Neuronal stem cell (in vitro differentiated cells): ENCODE results near the gene GABRA5.

Experiments
- DNase-seq: peaks from one replicate; pipeline ENCODE4 v3.0.0-alpha.2; 2013; ENCODE audit warnings: low spot score
- H2AFZ ChIP-seq: one replicate; pipeline ENCODE4 v1.6.1; 2013; ENCODE audit warnings: mild to moderate bottlenecking, low read length, inconsistent platforms
- H2AK5ac ChIP-seq: 2 replicates; pipeline ENCODE4 v1.6.1; 2013; ENCODE audit warnings: low read depth, mild to moderate bottlenecking, inconsistent platforms, low read length, moderate library complexity, mixed read lengths
- H2BK120ac ChIP-seq: 2 replicates; pipeline ENCODE4 v1.6.1; 2013; ENCODE audit warnings: low read depth, mild to moderate bottlenecking, inconsistent platforms, low read length, moderate library complexity, mixed read lengths
- H2BK12ac ChIP-seq: one replicate; pipeline ENCODE4 v1.6.1; 2013; ENCODE audit warnings: low read length, inconsistent platforms
- H2BK15ac ChIP-seq: 2 replicates; pipeline ENCODE4 v1.6.1; 2013; ENCODE audit warnings: mild to moderate bottlenecking, low read length, inconsistent platforms, mixed read lengths
- H2BK5ac ChIP-seq: one replicate; pipeline ENCODE4 v1.6.1; 2013; ENCODE audit warnings: inconsistent platforms, mild to moderate bottlenecking, low read length, moderate library complexity
- H3K14ac ChIP-seq: one replicate; pipeline ENCODE4 v1.6.1; 2013; ENCODE audit warnings: low read length, inconsistent platforms
- H3K18ac ChIP-seq: 2 replicates; pipeline ENCODE4 v1.6.1; 2013; ENCODE audit warnings: low read length, inconsistent platforms
- H3K23ac ChIP-seq: 2 replicates; pipeline ENCODE4 v1.6.1; 2013; ENCODE audit warnings: low read depth, mild to moderate bottlenecking, mixed read lengths, low read length, inconsistent platforms; ENCODE audit not compliant: poor library complexity
- H3K27ac ChIP-seq: replicated peaks from 3 replicates; pipeline ENCODE4 v1.5.1; 2013; ENCODE audit warnings: low read length, inconsistent platforms
- H3K27me3 ChIP-seq, 3 experiments: 2 replicates each; pipeline ENCODE4 v1.6.1; 2013; ENCODE audit warnings: low read length in 3 of 3, mild to moderate bottlenecking in 2 of 3, inconsistent platforms in 1 of 3, low read depth in 1 of 3, mixed read lengths in 1 of 3, moderate library complexity in 1 of 3; ENCODE audit not compliant: control insufficient read depth in 3 of 3, insufficient read depth in 3 of 3
- H3K36me3 ChIP-seq, 2 donors: replicated peaks in 1 of 2; 2 replicates each; pipeline ENCODE4 v1.6.1; 2013; ENCODE audit warnings: low read length in 2 of 2; ENCODE audit not compliant: control insufficient read depth in 2 of 2, insufficient read depth in 2 of 2
- H3K4ac ChIP-seq: 2 replicates; pipeline ENCODE4 v1.6.1; 2013; ENCODE audit warnings: inconsistent platforms, mild to moderate bottlenecking, low read length, moderate library complexity
- H3K4me1 ChIP-seq, 2 donors: 1 replicate in 1 of 2; 2 replicates in 1 of 2; pipeline ENCODE4 v1.6.1; 2013; ENCODE audit warnings: low read length in 2 of 2, low read depth in 1 of 2; ENCODE audit not compliant: control insufficient read depth in 2 of 2, insufficient read depth in 1 of 2
- H3K4me2 ChIP-seq: one replicate; pipeline ENCODE4 v1.6.1; 2013; ENCODE audit warnings: mild to moderate bottlenecking, low read length, inconsistent platforms; ENCODE audit not compliant: insufficient read depth, poor library complexity, severe bottlenecking
- H3K4me3 ChIP-seq, 2 donors: 2 replicates each; pipeline ENCODE4 v1.5.1; 2013; ENCODE audit warnings: low read length in 2 of 2, mild to moderate bottlenecking in 2 of 2, inconsistent platforms in 1 of 2, moderate library complexity in 1 of 2
- H3K79me1 ChIP-seq: one replicate; pipeline ENCODE4 v1.6.1; 2013; ENCODE audit warnings: low read depth, mild to moderate bottlenecking, inconsistent platforms, low read length, moderate library complexity
- H3K9ac ChIP-seq: one replicate; pipeline ENCODE4 v1.6.1; 2013; ENCODE audit warnings: mild to moderate bottlenecking, low read depth, low read length, inconsistent platforms; ENCODE audit not compliant: poor library complexity
- H3K9me3 ChIP-seq, 2 donors: replicated peaks in 1 of 2; 2 replicates each; pipeline versions ENCODE3 to v1.6.1; 2013; ENCODE audit warnings: low read length in 2 of 2, mild to moderate bottlenecking in 2 of 2, inconsistent platforms in 1 of 2, low read depth in 1 of 2, mixed read lengths in 1 of 2, moderate library complexity in 1 of 2; ENCODE audit not compliant: control insufficient read depth in 2 of 2, insufficient read depth in 1 of 2
- H4K8ac ChIP-seq: one replicate; pipeline ENCODE4 v1.6.1; 2013; ENCODE audit warnings: low read depth, mild to moderate bottlenecking, inconsistent platforms, low read length, moderate library complexity
- H4K91ac ChIP-seq: one replicate; pipeline ENCODE4 v1.6.1; 2013; ENCODE audit warnings: low read length, low read depth, mild to moderate bottlenecking, inconsistent platforms; ENCODE audit not compliant: poor library complexity
- WGBS, 2 donors: extraction: QIAGEN DNeasy Blood & Tissue Kit; methylation state at CpG; one replicate each; pipeline ENCODE4 v1.1.7; 2013; ENCODE audit warnings: missing lambda C conversion rate in 2 of 2, mixed read lengths in 1 of 2; ENCODE audit not compliant: insufficient read length in 2 of 2, insufficient replicate concordance in 1 of 2; ENCODE audit errors: extremely low coverage in 2 of 2; 5-methylcytosine and 5-hydroxymethylcytosine counted together

Gene GABRA5

GRCh38 chr15:26875476-26875850, 8.6 kb downstream of the GABRA5 start:
- no peaks in the 10 kb centered on the region for H3K79me1 ChIP-seq
- H4K91ac ChIP-seq: no peak overlapping the region
- H3K4me1 ChIP-seq: peaks cover 0 to 3% of the 10 kb centered on the region in 2 donors
- H3K27me3 ChIP-seq: peaks cover 0 to 6% (median 0%) of the 10 kb centered on the region in 3 experiments
- no peak overlapping the region for H2AK5ac ChIP-seq
- peak overlapping the region in 1 of 2 donors; percentile 45 for H3K4me3 ChIP-seq
- no peak overlapping the region for H3K14ac ChIP-seq
- DNase-seq: no peak
- WGBS, 2 donors: no CpG with 5 or more reads among the region's 8 CpGs
- H3K23ac ChIP-seq: no peak overlapping the region
- no peak overlapping the region for H3K27ac ChIP-seq
- no peak overlapping the region for H3K4me2 ChIP-seq
- no peak overlapping the region for H3K4ac ChIP-seq
- no peak overlapping the region for H4K8ac ChIP-seq
- H2BK12ac ChIP-seq: no peak overlapping the region
- H3K9me3 ChIP-seq: no peaks in the 10 kb centered on the region
- no peak overlapping the region for H3K18ac ChIP-seq
- no peak overlapping the region for H2BK120ac ChIP-seq
- no peaks in the 10 kb centered on the region for H3K36me3 ChIP-seq
- peak overlapping the region; percentile 16 for H3K9ac ChIP-seq
- H2BK15ac ChIP-seq: no peak overlapping the region
- no peak overlapping the region for H2BK5ac ChIP-seq
- no peak overlapping the region for H2AFZ ChIP-seq

- Histone ChIP-seq H3K4ac (no peak overlapping the region), H4K91ac (no peak overlapping the region), H2BK15ac (no peak overlapping the region), H3K27ac (no peak overlapping the region), H3K27me3 (peaks cover 0 to 3% (median 0%) of the 10 kb centered on the region in 3 experiments), H2BK12ac (no peak overlapping the region), H3K9ac (no peak overlapping the region), H3K9me3 (no peaks in the 10 kb centered on the region), H3K4me1 (peaks cover 0 to 2% of the 10 kb centered on the region in 2 donors), H3K14ac (no peak overlapping the region), H3K36me3 (peaks cover 0 to 2% of the 10 kb centered on the region in 2 donors), H2AFZ (no peak overlapping the region), H2BK5ac (no peak overlapping the region), H3K18ac (no peak overlapping the region), H3K4me2 (no peak overlapping the region), H3K4me3 (no peak overlapping the region), H2BK120ac (no peak overlapping the region), H3K23ac (no peak overlapping the region), H2AK5ac (no peak overlapping the region), H3K79me1 (no peaks in the 10 kb centered on the region), H4K8ac (no peak overlapping the region)
- DNase-seq: no peak
- no CpG with 5 or more reads among the region's 10 CpGs for WGBS, 2 donors
Observed at GRCh38 chr15:26877831-26878230, 11.0 kb downstream of the GABRA5 start.

DNA sequence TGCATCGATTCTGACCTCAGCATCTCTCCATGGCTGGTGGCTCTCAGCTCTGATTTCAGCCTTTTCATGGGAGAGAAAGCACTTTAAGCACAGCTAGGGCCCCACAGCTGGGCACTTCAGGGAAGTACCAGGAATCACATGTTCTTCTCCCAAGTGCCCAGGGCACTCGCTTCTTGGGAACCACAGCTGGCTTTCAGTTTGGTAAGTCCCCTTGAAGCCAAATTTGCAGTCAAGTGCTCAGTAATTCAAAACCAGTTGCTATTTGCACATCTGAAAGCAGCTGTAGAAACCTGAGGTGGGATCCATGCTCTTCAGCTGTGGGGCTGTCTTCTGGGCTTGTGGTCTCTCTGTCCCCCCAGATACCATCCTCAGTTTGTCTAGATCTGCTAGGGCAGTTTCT, 12.8 kb downstream of the GABRA5 start:
- Histone ChIP-seq H2AK5ac (no peak overlapping the region), H4K91ac (no peak overlapping the region), H2AFZ (no peak overlapping the region), H3K4me3 (no peak overlapping the region), H3K14ac (no peak overlapping the region), H2BK12ac (no peak overlapping the region), H3K18ac (no peak overlapping the region), H3K4ac (no peak overlapping the region), H3K9ac (no peak overlapping the region), H4K8ac (no peak overlapping the region), H3K23ac (no peak overlapping the region), H2BK5ac (no peak overlapping the region), H3K27me3 (peaks cover 0 to 3% (median 0%) of the 10 kb centered on the region in 3 experiments), H2BK15ac (no peak overlapping the region), H3K36me3 (peaks cover 0 to 2% of the 10 kb centered on the region in 2 donors), H3K9me3 (no peaks in the 10 kb centered on the region), H3K4me2 (no peak overlapping the region), H3K79me1 (no peaks in the 10 kb centered on the region), H2BK120ac (no peak overlapping the region), H3K27ac (no peak overlapping the region), H3K4me1 (peaks cover 0 to 2% of the 10 kb centered on the region in 2 donors)
- WGBS, 2 donors: no CpG with 5 or more reads among the region's 2 CpGs
- no peak for DNase-seq

GRCh38 chr15:26882112-26882511, 15.2 kb downstream of the GABRA5 start:
- Histone ChIP-seq H3K36me3 (peaks cover 0 to 2% of the 10 kb centered on the region in 2 donors), H2BK12ac (no peak overlapping the region), H3K27me3 (no peaks in the 10 kb centered on the region), H3K14ac (no peak overlapping the region), H3K79me1 (no peaks in the 10 kb centered on the region), H2BK15ac (no peak overlapping the region), H2BK120ac (no peak overlapping the region), H3K18ac (peak overlapping the region; percentile 61), H3K4me1 (peaks cover 0 to 2% of the 10 kb centered on the region in 2 donors), H3K9me3 (no peaks in the 10 kb centered on the region), H3K27ac (no peak overlapping the region), H3K23ac (no peak overlapping the region), H3K4me2 (no peak overlapping the region), H4K91ac (no peak overlapping the region), H4K8ac (no peak overlapping the region), H3K4me3 (no peak overlapping the region), H2AK5ac (no peak overlapping the region), H3K4ac (no peak overlapping the region), H3K9ac (no peak overlapping the region), H2BK5ac (no peak overlapping the region), H2AFZ (no peak overlapping the region)
- DNase-seq: no peak
- no CpG with 5 or more reads among the region's 9 CpGs for WGBS, 2 donors
